Testis (tissue), 3 donors: ENCODE measurements around the gene ADAMTS4. TPM values are rescaled to one million over a fixed set of nuclear protein-coding genes. Genes with fewer than 3 reads are reported as not detected.
A peak's percentile ranks its signal among the peaks of the same experiment; 100 is the strongest.

Experiments used
- DNase-seq: peaks from one replicate; pipeline ENCODE4 v3.0.0-alpha.2; 2019
- H3K27ac ChIP-seq, 2 donors: fragments of 200-600 bp; sonication (generic); one replicate each; pipeline ENCODE4 v1.5.1; 2019
- H3K27me3 ChIP-seq: fragments of 200-600 bp; sonication (generic); one replicate; pipeline ENCODE4 v1.5.1; 2019
- H3K36me3 ChIP-seq: fragments of 200-600 bp; sonication (generic); one replicate; pipeline ENCODE4 v1.5.1; 2017; ENCODE audit warnings: low read depth; ENCODE audit errors: missing control alignments
- H3K4me1 ChIP-seq: fragments of 200-600 bp; sonication (generic); one replicate; pipeline ENCODE4 v1.5.1; 2019
- H3K4me3 ChIP-seq, 2 donors: fragments of 200-600 bp; sonication (generic); one replicate each; pipeline ENCODE4 v1.5.1; 2017 to 2019
- H3K9me3 ChIP-seq: fragments of 200-600 bp; sonication (generic); one replicate; pipeline ENCODE4 v1.5.1; 2017
- CTCF ChIP-seq, 3 experiments: fragments of 450-650 bp in 2 of 3; fragments of 200-600 bp in 1 of 3; sonication (generic) in 1 of 3; IDR thresholded peaks; one replicate each; pipeline ENCODE4 v1.5.1; 2016 to 2019; ENCODE audit warnings: antibody characterized with exemption in 3 of 3, mild to moderate bottlenecking in 2 of 3, moderate library complexity in 1 of 3
- POLR2A ChIP-seq: fragments of 450-650 bp; IDR thresholded peaks from one replicate; pipeline ENCODE4 v1.6.1; 2017; ENCODE audit warnings: antibody characterized with exemption, mild to moderate bottlenecking, moderate library complexity
- WGBS, 2 donors: methylation state at CpG; one replicate each; pipeline ENCODE4 v1.1.5; 2018; 5-methylcytosine and 5-hydroxymethylcytosine counted together
- intact Hi-C: fragments of 100-400 bp; cut with DNase I; formaldehyde crosslinking; loops from one replicate; pipeline ENCODE4 v1.15.1; 2023; ENCODE audit warnings: low total_unique reads
- polyA plus RNA-seq: library from polyadenylated mRNA; stranded (reverse); fragments of 350-450 nt; fragmentation: Illumina TruSeq; extraction: RNeasy Lipid Tissue Mini Kit (QIAGEN cat#74804); gene quantifications from one replicate; pipeline ENCODE4 v1.2.3, GENCODE V29; 2014; ENCODE audit warnings: low read depth, low replicate concordance; ENCODE audit not compliant: insufficient read depth
- total RNA-seq, 2 donors: library from RNA; depleted of rRNA; stranded (reverse); fragments of >200 nt; gene quantifications; one replicate each; pipeline ENCODE4 v1.2.3, GENCODE V29; 2016

The ADAMTS4 gene
- total and polyA plus RNA-seq, 3 donors from 2014 or later = 2.4 to 3.2 (median 2.7) TPM

- peak in 1 of 3 experiments; percentile 5 for TF ChIP-seq CTCF (IDR thresholded peaks at IDR 0.05)
- TF ChIP-seq POLR2A = no peak
- Histone ChIP-seq H3K4me1 (peaks cover 39% of the 10 kb centered on the region), H3K27ac (peak within 1 kb of the TSS; percentile 90 to 91), H3K4me3 (peak within 1 kb of the TSS; percentile 85 to 88), H3K9me3 (no peaks in the 10 kb centered on the region), H3K27me3 (no peaks in the 10 kb centered on the region), H3K36me3 (no peaks in the 10 kb centered on the region)
- intact Hi-C loops = no loop called here
- 0 to 2% methylated on average over 19 to 59 of the region's 60 CpGs for WGBS, 2 donors
- peak; percentile 95 for DNase-seq
Measured at GRCh38 chr1:161159087-161159912, 39.6 kb downstream of the ADAMTS4 start, which contains the start of gene USP21. Gene USP21, plus strand, starts transcription at chr1:161159500. Its CDS starts 1,141 bp downstream, at chr1:161160641.

- H3K36me3 ChIP-seq = no peaks in the 10 kb centered on the region
- H3K27me3 ChIP-seq = no peaks in the 10 kb centered on the region
- TF ChIP-seq POLR2A (no peak), CTCF (IDR thresholded peaks at IDR 0.05) (no peak)
- intact Hi-C loops = no loop called here
- H3K4me3 ChIP-seq = peak overlapping the region; percentile 85 to 88
- no peaks in the 10 kb centered on the region for H3K9me3 ChIP-seq
- WGBS, 2 donors = 39 to 43% methylated on average over 9 of the region's 9 CpGs
- H3K4me1 ChIP-seq = peaks cover 39% of the 10 kb centered on the region
- peak overlapping the region; percentile 90 to 91 for H3K27ac ChIP-seq
- DNase-seq = peak; percentile 33
Measured at GRCh38 chr1:161158316-161159010, 40.4 kb downstream of the ADAMTS4 start.

GRCh38 chr1:161157867-161158266 lies 41.0 kb downstream of the ADAMTS4 start:
- Histone ChIP-seq H3K27ac (no peak overlapping the region), H3K36me3 (no peaks in the 10 kb centered on the region), H3K4me3 (no peak overlapping the region), H3K27me3 (no peaks in the 10 kb centered on the region), H3K4me1 (peaks cover 44% of the 10 kb centered on the region), H3K9me3 (no peaks in the 10 kb centered on the region)
- TF ChIP-seq CTCF (IDR thresholded peaks at IDR 0.05) = no peak
- no peak for TF ChIP-seq POLR2A
- intact Hi-C loops = no loop called here
- WGBS, 2 donors = 90 to 100% methylated on average over 1 of the region's 1 CpG
- no peak for DNase-seq

- no peaks in the 10 kb centered on the region for H3K27me3 ChIP-seq
- H3K27ac ChIP-seq = peak within 1 kb of the TSS; percentile 95 to 96
- intact Hi-C loops = no loop called here
- 1% methylated on average over 29 to 33 of the region's 33 CpGs for WGBS, 2 donors
- H3K4me1 ChIP-seq = peaks cover 25% of the 10 kb centered on the region
- TF ChIP-seq CTCF (IDR thresholded peaks at IDR 0.05) = no peak
- no peak for TF ChIP-seq POLR2A
- no peaks in the 10 kb centered on the region for H3K9me3 ChIP-seq
- H3K4me3 ChIP-seq = peak within 1 kb of the TSS; percentile 84 to 96
- peak; percentile 93 for DNase-seq
- no peaks in the 10 kb centered on the region for H3K36me3 ChIP-seq
Measured at GRCh38 chr1:161153682-161154337, 45.0 kb downstream of the ADAMTS4 start, which contains the start of gene UFC1. Gene UFC1, plus strand, starts transcription at chr1:161153978. Its CDS starts 20 bp downstream, at chr1:161153998.
